Measurements from ENCODE around the gene TWSG1. TPM values are rescaled to one million over a fixed set of nuclear protein-coding genes. Genes with fewer than 3 reads are reported as not detected.
A peak's percentile ranks its signal among the peaks of the same experiment; 100 is the strongest.
"Not testable (repeated sequence)": the region's sequence is repeated elsewhere in the genome, so short reads cannot be mapped to it uniquely, and the experiment has no call there.

Gene TWSG1
- total RNA-seq, 1 donor, result 157 TPM

GRCh38 chr18:9392726-9393125, 58.2 kb downstream of the TWSG1 start:
- DNase-seq (ENCODE audit: low read depth), result peak; percentile 7
- no peak overlapping the region for H3K4me3 ChIP-seq (ENCODE audit: low read depth, low read length)
- TF ChIP-seq, protein P1, sequence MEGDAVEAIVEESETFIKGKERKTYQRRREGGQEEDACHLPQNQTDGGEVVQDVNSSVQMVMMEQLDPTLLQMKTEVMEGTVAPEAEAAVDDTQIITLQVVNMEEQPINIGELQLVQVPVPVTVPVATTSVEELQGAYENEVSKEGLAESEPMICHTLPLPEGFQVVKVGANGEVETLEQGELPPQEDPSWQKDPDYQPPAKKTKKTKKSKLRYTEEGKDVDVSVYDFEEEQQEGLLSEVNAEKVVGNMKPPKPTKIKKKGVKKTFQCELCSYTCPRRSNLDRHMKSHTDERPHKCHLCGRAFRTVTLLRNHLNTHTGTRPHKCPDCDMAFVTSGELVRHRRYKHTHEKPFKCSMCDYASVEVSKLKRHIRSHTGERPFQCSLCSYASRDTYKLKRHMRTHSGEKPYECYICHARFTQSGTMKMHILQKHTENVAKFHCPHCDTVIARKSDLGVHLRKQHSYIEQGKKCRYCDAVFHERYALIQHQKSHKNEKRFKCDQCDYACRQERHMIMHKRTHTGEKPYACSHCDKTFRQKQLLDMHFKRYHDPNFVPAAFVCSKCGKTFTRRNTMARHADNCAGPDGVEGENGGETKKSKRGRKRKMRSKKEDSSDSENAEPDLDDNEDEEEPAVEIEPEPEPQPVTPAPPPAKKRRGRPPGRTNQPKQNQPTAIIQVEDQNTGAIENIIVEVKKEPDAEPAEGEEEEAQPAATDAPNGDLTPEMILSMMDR (IDR thresholded peaks at IDR 0.05; ENCODE audit: insufficient read depth, low read length), result no peak

DNA sequence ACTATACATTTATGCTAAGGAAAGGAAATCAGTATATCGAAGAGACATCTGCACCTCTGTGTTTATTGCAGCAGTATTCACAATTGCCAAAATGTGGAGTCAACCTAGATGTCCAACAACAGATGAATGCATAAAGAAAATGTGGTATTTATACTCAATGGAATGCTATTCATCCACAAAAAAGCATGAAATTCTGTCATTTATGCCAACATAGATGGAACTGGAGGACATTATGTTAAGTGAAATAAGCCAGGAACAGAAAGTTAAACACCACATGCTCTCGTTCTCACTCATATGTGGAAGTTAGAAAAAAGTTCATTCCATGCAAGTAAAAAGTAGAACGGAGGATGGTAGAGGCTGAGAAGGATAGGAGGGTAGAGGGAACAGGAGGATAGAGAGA, 59.5 kb downstream of the TWSG1 start:
- DNase-seq (ENCODE audit: low read depth), result no peak
- TF ChIP-seq, protein P1 (IDR thresholded peaks at IDR 0.05; ENCODE audit: insufficient read depth, low read length), result no peak
- no peak overlapping the region for H3K4me3 ChIP-seq (ENCODE audit: low read depth, low read length)

DNA sequence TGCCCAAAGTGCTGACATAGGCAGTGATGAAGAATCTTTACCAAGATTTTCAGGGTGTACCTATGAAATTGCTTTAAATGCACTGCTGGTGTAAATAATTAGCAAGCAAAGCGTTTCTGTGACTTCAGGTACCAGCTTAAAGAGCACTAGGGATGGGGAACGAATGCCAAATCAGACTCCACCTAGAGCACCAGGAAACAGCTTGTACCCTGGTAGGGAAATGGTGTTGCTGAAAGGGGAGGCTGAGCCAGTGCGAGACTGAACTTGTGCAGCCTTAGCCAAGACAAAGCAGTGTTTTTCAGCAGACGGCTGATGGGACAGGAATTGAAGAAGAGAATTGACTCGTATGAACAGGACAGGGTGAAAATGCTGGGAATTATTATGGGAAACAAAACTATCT, 65.6 kb downstream of the TWSG1 start:
- DNase-seq (ENCODE audit: low read depth), result no peak
- TF ChIP-seq, protein P1 (IDR thresholded peaks at IDR 0.05; ENCODE audit: insufficient read depth, low read length), result no peak
- H3K4me3 ChIP-seq (ENCODE audit: low read depth, low read length), result no peak overlapping the region

DNA sequence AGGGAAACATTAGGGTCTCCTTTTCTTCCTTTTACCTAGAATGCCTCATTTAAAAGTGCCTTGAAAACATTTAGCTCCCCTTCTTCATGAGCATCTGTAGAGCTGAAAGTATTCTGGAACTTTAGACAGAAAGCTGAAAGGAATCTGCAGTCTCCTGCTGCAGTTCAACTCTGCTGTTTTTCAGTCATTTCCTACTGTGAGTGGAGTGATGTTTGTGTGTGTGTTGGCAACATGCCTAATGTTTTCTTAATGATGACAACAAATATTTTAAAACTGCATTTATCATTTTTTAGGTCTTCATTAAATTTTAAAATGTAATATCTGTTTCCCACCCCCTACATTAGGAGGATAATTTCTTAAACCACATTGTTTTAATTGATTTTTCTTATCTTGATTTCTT, 66.6 kb downstream of the TWSG1 start:
- DNase-seq (ENCODE audit: low read depth), result no peak

DNA sequence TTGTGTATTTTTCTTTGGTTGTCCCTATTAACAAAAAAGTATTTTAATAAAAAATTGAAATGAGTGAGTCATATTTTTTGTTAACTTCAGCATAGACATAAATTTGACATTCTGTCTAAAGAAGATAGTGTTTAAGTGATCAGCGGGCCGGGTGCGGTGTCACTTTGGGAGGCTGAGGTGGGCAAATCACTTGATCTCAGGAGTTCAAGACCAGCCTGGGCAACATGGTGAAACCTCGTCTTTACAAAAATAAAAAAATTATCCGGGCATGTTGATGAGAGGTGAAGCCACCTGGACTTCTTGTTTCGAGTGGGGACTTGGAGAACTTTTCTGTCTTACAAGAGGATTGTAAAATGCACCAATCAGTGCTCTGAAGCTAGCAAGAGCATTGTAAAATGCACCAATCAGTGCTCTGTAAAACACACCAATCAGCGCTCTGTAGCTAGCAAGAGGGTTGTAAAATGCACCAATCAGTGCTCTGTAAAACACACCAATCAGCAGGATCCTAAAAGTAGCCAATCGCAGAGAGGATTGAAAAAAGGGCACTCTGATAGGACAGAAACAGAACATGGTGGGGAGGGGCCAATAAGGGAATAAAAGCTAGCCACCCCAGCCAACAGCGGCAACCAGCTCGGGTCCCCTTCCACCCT, 67.9 kb downstream of the TWSG1 start:
- not testable (repeated sequence) for H3K4me3 ChIP-seq (ENCODE audit: low read depth, low read length); DNase-seq (ENCODE audit: low read depth)

More for the DNA sequence above, 66.6 kb downstream of the TWSG1 start:
- no peak overlapping the region for H3K4me3 ChIP-seq (ENCODE audit: low read depth, low read length)
- TF ChIP-seq, protein P1 (IDR thresholded peaks at IDR 0.05; ENCODE audit: insufficient read depth, low read length), result no peak

GRCh38 chr18:9403795-9404564, 69.4 kb downstream of the TWSG1 start:
- no peak overlapping the region for H3K4me3 ChIP-seq (ENCODE audit: low read depth, low read length)
- TF ChIP-seq, protein P1 (IDR thresholded peaks at IDR 0.05; ENCODE audit: insufficient read depth, low read length), result no peak
- DNase-seq (ENCODE audit: low read depth), result peak; percentile 48

- TF ChIP-seq, protein P1 (IDR thresholded peaks at IDR 0.05; ENCODE audit: insufficient read depth, low read length), result no peak
- no peak overlapping the region for H3K4me3 ChIP-seq (ENCODE audit: low read depth, low read length)
- no peak for DNase-seq (ENCODE audit: low read depth)
These were observed 70.0 kb downstream of the TWSG1 start for GRCh38 chr18:9404565-9405060.

All from fibroblast of the aortic adventitia (primary cell).